ENCODE data around the gene MMP10.
"Not testable (repeated sequence)": the region's sequence is repeated elsewhere in the genome, so short reads cannot be mapped to it uniquely, and the experiment has no call there.

GRCh38 chr11:102730944-102731343, 49.5 kb downstream of the MMP10 start:
- not testable (repeated sequence) for TF ChIP-seq CTCF (conservative IDR thresholded peaks at IDR 0.05; ENCODE audit: low read length); EZH2phosphoT487 (IDR thresholded peaks at IDR 0.05; ENCODE audit: borderline replicate concordance)

Data from Loucy (cell line).